GM19099 (cell line): Measurements from ENCODE around the gene LRRC57.

Experiments used
- POLR2A ChIP-seq: IDR thresholded peaks from 3 replicates; pipeline ENCODE4 v1.6.1; 2011; ENCODE audit warnings: low read depth; ENCODE audit not compliant: insufficient read length; ENCODE audit errors: extremely low read depth

Gene LRRC57

DNA sequence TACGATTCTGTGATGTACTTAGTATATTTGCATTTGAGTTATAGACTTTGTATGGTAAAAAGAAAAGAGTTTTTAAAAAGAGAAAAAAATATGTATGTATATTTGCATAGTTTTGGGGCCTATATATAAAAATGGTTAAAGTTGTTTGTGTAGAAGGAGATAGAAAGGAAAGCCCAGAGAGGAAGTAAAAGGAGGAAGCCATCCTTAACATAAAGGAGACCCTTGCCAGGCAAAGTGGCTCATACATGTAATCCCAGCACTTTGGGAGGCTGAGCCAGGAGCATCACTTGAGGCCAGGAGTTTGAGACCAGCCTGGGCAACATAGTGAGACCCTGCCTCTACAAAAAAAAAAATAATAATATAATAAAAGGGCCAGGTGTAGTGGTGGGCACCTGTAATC is 44.8 kb downstream of the LRRC57 start:
- TF ChIP-seq POLR2A = no peak

DNA sequence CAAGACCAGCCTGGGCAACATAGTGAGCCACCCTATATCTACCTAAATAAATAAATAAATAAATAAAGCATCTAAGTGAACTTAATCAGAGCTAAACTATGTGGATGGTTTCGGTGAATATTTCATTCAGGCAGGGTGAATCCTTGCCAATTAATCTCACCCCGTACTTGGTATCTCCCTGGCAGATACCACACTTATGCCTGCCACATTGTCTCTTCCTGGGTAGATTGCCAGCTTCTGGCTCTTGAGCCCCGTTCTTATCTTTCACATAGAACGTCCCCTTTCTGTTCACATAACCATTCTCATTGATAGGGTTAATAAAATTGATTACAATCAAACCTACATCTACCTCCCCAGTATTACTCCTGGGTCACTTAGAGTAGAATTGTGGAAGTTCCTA is 46.1 kb downstream of the LRRC57 start:
- no peak for TF ChIP-seq POLR2A

DNA sequence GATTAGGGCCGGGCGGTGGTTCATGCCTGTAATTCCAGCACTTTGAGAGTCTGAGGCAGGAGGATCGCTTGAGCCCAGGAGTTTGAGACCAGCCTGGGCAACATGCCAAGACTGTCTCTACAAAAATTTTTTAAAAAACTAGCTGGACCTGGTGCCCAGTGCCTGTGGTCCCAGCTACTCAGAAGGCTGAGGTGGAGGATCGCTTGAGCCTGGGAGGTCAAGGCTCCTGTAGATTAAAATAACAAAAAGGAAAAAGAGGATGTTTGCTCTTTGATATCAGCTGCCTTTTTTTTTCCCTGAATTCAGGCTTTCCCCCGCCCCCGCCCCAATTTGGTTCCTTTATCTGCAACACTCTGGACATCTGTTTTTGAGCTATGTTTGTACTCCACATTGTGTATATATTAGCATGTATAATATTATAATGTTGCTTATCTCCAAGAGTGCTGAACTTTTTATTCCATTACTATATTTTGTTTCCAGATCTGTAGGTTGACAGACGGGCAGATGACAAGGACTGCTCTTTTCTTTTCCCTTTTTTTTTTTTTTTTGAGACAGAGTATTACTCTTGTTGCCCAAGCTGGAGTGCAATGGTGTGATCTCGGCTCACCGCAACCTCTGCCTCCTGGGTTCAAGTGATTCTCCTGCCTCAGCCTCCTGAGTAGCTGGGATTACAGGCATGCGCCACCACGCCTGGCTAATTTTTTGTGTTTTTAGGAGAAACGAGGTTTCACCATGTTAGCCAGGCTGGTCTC is 48.6 kb downstream of the LRRC57 start:
- no peak for TF ChIP-seq POLR2A

DNA sequence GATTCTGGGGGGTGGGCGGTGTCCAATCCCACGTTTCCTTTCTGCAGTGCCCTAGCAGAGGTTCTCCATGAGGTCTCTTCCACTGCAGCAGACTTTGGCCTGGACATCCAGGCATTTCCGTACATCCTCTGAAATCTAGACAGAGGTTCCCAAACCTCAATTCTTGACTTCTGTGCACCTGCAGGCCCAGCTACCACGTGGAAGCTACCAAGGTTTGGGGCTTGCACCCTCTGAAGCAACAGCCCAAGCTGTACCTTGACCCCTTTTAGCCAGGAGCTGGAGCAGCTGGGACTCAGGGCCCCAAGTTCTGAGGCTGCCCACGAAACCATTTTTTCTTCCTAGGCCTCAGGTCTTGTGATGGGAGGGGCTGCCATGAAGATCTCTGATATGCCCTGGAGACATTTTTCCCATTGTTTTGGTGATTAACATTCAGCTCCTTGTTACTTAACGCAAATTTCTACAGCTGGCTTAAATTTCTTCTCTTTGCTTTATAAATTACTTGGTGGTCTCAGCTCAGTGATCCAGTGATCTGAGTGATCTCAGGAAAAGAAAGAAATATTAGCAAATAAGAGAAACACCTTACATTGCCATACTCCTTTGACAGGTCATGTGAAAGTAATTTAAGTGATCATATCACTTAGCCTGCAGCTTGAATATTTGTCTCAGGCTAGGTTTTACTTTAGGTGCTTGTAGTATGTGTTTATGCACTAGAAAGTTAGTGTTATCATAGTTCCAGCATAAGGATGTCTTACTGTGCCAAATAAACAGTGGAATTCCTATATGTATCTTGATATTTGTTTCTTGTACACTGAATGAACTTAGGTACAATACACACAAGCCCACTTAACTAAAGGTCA is 50.2 kb downstream of the LRRC57 start:
- TF ChIP-seq POLR2A = no peak

DNA sequence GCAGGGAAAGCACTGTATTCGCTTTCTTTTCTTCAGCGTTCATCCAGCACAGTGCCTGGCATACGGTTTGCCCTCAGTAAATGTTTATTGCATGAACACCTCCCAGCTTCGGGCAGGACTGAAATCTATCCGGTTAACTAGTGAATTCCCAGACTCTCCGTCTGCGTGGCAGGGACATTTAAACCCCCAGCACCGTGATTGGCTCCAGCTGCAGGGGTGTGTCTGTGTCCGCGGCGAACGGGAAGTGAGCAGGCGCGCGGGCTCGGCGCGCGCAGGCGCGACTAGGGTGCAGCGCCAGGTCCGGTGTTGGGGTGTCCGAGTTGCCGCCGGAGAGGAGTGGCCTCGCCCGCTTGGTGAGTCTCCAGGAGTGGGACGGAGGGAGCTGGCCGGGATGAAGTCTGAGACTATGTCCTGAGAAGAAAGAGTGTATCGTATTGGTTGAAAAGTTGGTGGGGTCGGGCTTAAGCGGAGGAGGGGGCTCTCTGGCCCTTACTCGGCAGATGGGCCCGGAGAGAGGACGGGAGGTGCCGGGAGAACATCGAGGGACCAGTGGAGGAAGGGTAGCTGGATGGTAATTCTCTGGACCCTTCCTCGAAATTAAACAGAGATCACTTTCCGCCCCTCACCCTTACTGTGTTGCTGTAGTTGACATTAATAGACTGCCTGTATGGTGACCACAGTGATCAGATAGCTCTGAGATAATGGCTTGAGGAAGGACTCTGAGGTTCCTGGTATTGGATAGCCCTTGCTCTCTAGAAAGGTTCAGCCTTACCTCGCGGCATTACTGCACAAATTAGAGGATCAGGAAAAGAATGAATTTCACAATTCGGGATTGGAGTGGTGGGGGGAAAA is 53.0 kb downstream of the LRRC57 start, which contains the start of gene SNAP23:
Gene SNAP23, plus strand, starts transcription at position 274 of the 852 bp plus-strand sequence. CDS start 16,213 bp downstream, outside the sequence.
- TF ChIP-seq POLR2A = peak; percentile 80

DNA sequence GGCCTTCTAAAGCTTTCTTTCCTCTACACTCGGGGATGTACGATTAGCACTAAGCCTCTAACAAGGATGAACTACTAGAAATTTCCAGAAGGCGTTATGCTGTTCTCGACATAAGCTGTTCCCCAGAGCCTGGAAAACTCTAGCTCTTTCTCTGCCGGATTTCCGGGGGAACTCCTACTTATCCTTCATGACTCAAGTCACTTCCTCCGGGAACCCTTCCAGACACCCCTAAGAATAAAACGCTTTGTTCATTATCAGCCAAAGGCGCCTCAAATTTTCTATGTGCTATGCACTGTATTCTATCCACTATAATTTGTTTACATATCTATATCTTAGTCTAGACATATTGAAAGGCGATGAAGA is 53.6 kb downstream of the LRRC57 start:
- no peak for TF ChIP-seq POLR2A

DNA sequence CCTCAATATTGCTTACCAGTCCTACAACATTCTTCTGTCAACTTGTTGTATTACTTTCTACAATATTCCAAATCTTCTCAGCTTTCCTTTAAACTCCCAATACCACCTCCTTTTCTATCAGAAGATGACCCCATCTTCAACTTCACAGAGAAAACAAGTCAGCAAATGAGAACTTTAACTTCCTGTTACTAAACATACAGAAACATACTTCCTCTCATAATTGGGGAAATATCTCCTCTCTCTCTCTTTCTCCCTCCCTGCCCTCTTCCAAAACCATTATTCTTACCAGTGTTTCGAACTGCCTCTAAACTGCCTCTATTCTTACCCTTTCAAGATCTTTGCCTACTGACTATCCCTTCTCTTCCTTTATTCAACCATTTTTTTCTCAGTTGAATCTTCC is 54.9 kb downstream of the LRRC57 start:
- TF ChIP-seq POLR2A = no peak

DNA sequence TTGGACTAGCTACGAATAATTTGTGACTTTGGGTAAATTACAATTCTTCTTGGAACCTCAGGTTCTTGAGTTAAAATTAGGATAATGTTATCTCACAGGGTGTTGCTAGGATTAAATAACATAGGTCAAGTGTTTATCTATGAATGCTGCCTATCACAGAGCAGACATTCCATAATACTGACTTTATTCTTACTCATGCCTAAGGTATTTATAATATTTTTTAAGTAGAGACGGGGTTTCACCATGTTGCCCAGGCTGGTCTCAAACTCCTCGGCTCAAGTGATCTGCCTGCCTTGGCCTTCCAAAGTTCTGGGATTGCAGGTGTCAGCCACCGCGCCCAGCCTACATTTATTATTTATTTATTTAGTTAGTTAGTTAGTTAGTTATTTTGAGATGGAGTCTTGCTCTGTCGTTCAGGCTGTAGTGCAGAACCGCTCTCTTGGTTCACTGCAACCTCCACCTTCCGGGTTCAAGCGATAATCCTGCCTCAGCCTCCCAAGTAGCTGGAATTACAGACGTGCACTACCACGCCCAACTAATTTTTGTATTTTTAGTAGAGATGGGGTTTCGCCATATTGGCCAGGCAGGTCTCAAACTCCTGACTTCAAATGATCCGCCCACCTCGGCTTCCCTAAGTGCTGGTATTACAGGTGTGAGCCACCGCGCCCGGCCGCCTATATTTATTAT is 56.9 kb downstream of the LRRC57 start:
- TF ChIP-seq POLR2A = no peak

DNA sequence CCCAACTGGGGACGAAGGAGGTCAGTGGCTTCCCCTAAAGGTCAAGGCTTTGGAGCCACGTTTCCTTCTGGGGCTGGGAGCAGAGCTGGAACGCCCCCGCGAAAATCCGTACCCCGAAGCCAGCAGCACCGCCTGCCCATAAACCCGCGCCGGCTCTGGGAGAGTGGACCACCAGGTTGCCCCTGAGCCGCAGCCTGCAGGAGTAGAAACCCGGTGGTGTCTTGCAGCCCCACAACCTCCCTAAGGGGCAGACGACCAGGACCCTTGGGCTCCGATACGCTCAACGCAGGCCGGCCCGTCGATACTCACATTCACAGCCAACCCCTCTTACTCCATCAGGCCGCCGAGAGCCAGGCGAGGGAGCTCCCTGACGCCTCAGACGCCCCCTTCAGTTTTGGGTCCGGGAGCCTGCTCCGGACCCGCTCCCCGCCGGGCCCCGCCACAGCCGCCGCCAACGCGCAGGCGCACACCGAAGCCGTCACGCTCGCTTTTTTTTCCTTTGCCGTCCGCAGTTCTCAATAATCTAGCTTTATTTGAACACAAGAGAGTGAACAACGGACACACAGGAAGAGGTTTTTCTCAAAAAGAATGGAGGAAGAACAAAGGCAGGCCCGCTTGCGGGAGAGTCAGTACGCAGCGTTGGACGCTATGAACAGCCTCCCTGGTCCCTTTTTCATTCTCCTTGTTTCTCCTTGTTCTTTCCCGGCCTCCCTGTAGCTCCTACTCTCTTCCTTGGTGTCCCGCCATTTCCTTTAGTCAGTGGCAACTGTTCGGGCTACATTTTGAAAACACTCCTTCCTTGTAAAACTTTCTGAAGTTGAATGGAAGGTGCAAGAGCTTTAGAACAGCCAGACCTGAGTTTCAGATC is 57.7 kb downstream of the LRRC57 start, which contains the start of gene ZNF106:
Gene ZNF106, minus strand, starts transcription at position 471 of the 868 bp plus-strand sequence. CDS start 18,852 bp downstream, outside the sequence.
- peak; percentile 89 for TF ChIP-seq POLR2A

DNA sequence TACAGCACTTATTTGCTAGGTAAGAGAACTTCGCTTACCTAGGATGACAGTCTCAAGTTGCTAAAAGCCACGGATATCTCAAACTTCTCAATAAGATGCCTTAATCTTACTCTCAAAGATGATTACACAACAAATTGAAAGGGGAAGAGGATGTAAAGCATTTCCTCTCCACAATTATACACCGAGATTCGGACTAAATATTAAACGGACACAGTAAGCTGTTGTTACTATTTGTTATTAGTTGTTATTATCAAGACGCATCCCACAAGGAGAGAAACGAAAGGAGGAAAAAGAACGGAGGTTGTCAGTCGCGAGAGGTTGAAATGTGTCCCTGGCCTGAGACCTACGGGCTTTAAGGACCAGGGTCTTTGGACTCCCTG is 58.3 kb downstream of the LRRC57 start:
- TF ChIP-seq POLR2A = no peak
